Measurements from ENCODE around the gene WBP2. TPM values are rescaled to one million over a fixed set of nuclear protein-coding genes. Genes with fewer than 3 reads are reported as not detected.
"Not testable (repeated sequence)": the region's sequence is repeated elsewhere in the genome, so short reads cannot be mapped to it uniquely, and the experiment has no call there.

Gene WBP2
- total and polyA plus RNA-seq, 10 donors: 46.7 to 144 (median 89.1) TPM

DNA sequence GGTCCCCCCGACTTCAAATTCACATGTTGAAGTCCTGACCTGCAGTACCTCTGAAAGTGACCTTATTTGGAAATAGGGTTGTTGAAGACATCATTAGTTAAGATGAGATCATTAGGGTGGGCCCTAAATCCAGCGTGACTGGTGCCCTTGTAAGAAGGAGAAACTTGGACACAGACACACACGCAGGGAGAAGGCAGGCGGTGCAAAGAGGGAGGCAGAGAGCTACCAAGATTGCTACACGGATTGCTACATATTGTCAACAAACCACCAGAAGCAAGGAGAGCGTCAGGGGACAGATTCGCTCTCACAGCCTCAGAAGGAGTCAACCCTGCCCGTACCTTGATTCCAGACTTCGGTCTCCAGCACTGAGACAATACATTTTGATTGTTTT is 6.8 kb upstream of the WBP2 start:
- TF ChIP-seq, protein P1, sequence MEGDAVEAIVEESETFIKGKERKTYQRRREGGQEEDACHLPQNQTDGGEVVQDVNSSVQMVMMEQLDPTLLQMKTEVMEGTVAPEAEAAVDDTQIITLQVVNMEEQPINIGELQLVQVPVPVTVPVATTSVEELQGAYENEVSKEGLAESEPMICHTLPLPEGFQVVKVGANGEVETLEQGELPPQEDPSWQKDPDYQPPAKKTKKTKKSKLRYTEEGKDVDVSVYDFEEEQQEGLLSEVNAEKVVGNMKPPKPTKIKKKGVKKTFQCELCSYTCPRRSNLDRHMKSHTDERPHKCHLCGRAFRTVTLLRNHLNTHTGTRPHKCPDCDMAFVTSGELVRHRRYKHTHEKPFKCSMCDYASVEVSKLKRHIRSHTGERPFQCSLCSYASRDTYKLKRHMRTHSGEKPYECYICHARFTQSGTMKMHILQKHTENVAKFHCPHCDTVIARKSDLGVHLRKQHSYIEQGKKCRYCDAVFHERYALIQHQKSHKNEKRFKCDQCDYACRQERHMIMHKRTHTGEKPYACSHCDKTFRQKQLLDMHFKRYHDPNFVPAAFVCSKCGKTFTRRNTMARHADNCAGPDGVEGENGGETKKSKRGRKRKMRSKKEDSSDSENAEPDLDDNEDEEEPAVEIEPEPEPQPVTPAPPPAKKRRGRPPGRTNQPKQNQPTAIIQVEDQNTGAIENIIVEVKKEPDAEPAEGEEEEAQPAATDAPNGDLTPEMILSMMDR (IDR thresholded peaks at IDR 0.05 in 8 of 11, conservative IDR thresholded peaks at IDR 0.05 in 3 of 11): no peak
- TF ChIP-seq POLR2AphosphoS5 (IDR thresholded peaks at IDR 0.05) (no peak), POLR2A (IDR thresholded peaks at IDR 0.05) (no peak)
- H3K9me3 ChIP-seq: no peaks in the 10 kb centered on the region
- intact Hi-C loops (cut with DNase I; ENCODE audit: low total_unique reads): no loop called here
- peak overlapping the region in 1 of 8 donors; percentile 59 for H3K27ac ChIP-seq
- H3K27me3 ChIP-seq (replicated peaks in 1 of 7): no peaks in the 10 kb centered on the region
- H3K4me3 ChIP-seq: no peak overlapping the region
- WGBS, 5 donors: 66 to 90% (median 74%) methylated on average over 9 of the region's 9 CpGs
- H3K36me3 ChIP-seq: no peaks in the 10 kb centered on the region
- no peak for DNase-seq
- H3K4me1 ChIP-seq: peaks cover 22 to 71% (median 54%) of the 10 kb centered on the region in 6 donors

DNA sequence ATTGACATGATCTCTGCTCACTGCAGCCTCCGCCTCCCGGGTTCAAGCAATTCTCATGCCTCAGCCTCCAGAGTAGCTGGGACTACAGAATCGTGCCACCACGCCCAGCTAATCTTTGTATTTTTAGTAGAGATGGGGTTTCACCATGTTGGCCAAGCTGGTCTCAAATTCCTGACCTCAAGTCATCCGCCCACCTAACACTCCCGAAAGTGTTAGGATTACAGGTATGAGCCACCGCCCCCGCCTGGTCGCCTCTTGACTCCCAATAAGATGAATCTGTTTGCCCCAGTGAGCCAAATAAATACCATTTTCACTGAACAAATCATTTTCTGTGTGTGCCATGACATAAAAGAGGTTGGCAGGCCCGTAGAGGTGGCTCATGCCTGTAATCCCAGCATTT is 4.2 kb upstream of the WBP2 start:
- intact Hi-C loops (cut with DNase I; ENCODE audit: low total_unique reads): not testable (repeated sequence)

DNA sequence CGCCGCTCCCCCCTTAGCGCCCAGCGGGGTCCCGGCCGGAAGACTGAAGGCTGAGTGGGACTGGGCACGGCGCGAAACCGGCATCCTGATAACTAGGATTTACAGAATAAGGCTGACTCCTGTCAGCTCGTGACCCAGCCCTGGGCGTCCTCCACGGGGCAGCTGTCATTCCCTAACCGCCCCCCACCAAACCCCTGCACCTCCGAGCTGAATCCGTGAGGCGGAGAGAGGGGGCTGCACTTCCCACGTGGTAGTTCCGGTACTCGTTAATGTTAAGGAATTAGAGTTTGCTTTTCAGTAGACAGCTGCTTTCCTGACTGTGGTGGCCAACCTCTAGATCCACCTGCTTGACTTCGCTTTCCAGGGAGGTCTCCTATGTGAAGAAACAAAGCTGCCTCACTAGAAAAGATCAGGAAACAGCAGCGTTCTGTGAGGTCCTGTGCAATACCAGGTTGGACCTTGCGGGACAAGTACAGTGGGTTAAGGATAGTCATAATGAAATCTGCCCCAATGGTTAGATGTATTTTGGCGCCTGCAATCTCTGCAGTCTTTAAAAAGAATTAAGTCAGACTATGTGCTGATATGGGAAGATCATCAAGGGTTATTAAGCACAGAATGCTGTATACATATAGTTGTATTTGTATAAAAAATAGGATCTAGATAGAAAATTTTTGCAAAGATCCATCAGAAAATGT is 1.1 kb upstream of the WBP2 start:
- intact Hi-C loops (cut with DNase I; ENCODE audit: low total_unique reads): no loop called here
- no peak for TF ChIP-seq POLR2A (IDR thresholded peaks at IDR 0.05)
- peak overlapping the region; percentile 63 to 87 (median 82) for H3K4me3 ChIP-seq
- H3K9me3 ChIP-seq: no peaks in the 10 kb centered on the region
- peaks cover 0 to 23% (median 14%) of the 10 kb centered on the region in 6 donors for H3K36me3 ChIP-seq
- peaks cover 36 to 89% (median 67%) of the 10 kb centered on the region in 6 donors for H3K4me1 ChIP-seq
- H3K27ac ChIP-seq: peak overlapping the region; percentile 99 to 100 (median 100)
- 1 to 3% (median 2%) methylated on average over 14 to 24 of the region's 24 CpGs for WGBS, 5 donors
- no peaks in the 10 kb centered on the region for H3K27me3 ChIP-seq (replicated peaks in 1 of 7)
- DNase-seq: no peak

More for the DNA sequence above, 4.2 kb upstream of the WBP2 start:
- peak overlapping the region; percentile 80 to 99 (median 92) for H3K27ac ChIP-seq
- not testable (repeated sequence) for DNase-seq; H3K36me3 ChIP-seq; H3K27me3 ChIP-seq (replicated peaks in 1 of 7); H3K9me3 ChIP-seq
- peaks cover 21 to 79% (median 56%) of the 10 kb centered on the region in 6 donors for H3K4me1 ChIP-seq
- H3K4me3 ChIP-seq: peak overlapping the region in 1 of 8 donors; percentile 42
- 86 to 92% (median 88%) methylated on average over 10 of the region's 10 CpGs for WGBS, 5 donors

DNA sequence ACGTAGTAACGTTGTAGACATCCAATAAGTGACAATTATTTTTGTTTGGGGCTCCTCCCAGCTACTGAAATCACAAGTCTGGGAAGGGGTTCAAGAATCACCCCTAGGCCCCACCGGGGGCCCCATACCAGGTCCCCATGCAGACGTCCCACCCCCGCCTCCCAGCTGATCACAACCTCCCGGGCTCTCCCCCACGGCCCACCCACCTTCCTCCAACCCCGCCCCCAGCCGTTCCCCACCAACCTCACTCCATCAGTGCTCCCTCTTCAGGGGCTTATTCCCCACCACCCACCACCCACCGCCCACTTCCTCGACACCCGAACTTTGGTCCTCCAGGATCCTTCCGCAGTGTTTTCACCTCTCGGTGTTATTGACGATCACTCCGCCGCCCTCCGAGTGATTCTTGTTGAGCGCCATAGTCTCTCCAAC is 240 bp downstream of the WBP2 start:
- Histone ChIP-seq H3K9me3 (no peaks in the 10 kb centered on the region), H3K4me3 (peak overlapping the region; percentile 35 to 87 (median 71)), H3K27me3 (replicated peaks in 1 of 7) (no peaks in the 10 kb centered on the region), H3K27ac (peak overlapping the region; percentile 85 to 100 (median 100)), H3K36me3 (peaks cover 0 to 36% (median 27%) of the 10 kb centered on the region in 6 donors), H3K4me1 (peaks cover 46 to 93% (median 78%) of the 10 kb centered on the region in 6 donors)
- 0 to 1% (median 1%) methylated on average over 15 to 19 of the region's 19 CpGs for WGBS, 5 donors
- DNase-seq: no peak
- intact Hi-C loops (cut with DNase I; ENCODE audit: low total_unique reads): no loop called here
- TF ChIP-seq POLR2AphosphoS5 (IDR thresholded peaks at IDR 0.05) (no peak), POLR2A (IDR thresholded peaks at IDR 0.05) (peak in 1 of 3 donors; percentile 79)
- TF ChIP-seq, protein P1 (IDR thresholded peaks at IDR 0.05 in 8 of 11, conservative IDR thresholded peaks at IDR 0.05 in 3 of 11): no peak

DNA sequence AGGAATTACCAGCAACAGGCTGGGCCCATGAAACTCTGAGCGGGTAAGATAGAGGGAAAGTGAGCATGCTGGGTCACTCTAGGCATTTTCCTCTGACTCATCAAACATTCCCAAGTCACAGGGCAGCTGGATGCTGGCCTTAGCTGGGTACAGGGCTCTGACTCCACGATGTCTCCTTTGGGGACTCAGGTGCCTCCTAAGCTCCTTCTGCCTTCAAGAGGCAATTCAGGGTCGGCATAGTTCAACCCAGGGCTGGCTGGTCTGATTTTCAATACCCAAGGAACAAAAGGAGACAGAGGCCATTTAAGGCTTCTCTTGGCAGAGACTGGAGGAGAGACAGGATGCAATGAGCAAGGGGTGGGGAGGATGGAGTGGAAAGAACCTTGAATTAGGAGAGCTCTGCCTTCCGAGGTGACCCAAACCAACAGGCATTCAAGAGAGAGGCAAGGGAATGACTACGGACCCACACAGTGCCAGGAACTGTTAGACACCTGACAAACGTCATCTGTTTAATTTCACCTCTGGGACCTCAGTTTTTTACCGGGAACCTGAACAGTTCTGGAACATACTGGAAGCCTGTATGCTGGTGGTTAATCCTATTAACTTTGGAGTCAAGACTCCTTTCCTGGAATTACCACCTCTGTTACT is 910 bp downstream of the WBP2 start:
- Histone ChIP-seq H3K27ac (peak overlapping the region; percentile 85 to 100 (median 100)), H3K27me3 (replicated peaks in 1 of 7) (no peaks in the 10 kb centered on the region), H3K9me3 (no peaks in the 10 kb centered on the region), H3K4me1 (peaks cover 46 to 93% (median 81%) of the 10 kb centered on the region in 6 donors), H3K4me3 (peak overlapping the region; percentile 35 to 87 (median 71)), H3K36me3 (peaks cover 0 to 43% (median 34%) of the 10 kb centered on the region in 6 donors)
- intact Hi-C loops (cut with DNase I; ENCODE audit: low total_unique reads): no loop called here
- WGBS, 5 donors: 22 to 44% (median 40%) methylated on average over 7 of the region's 7 CpGs
- TF ChIP-seq POLR2A (IDR thresholded peaks at IDR 0.05): no peak
- TF ChIP-seq, protein P1 (IDR thresholded peaks at IDR 0.05 in 8 of 11, conservative IDR thresholded peaks at IDR 0.05 in 3 of 11): peak in 1 of 11 experiments; percentile 12
- TF ChIP-seq POLR2AphosphoS5 (IDR thresholded peaks at IDR 0.05): peak in 2 of 3 donors; percentile 24 to 39
- peak; percentile 71 for DNase-seq

Measured in spleen (tissue), 11 donors.